Measurements from ENCODE around the gene MBD2. TPM values are rescaled to one million over a fixed set of nuclear protein-coding genes. Genes with fewer than 3 reads are reported as not detected.

MBD2 gene
- total RNA-seq, 1 experiment from 2014 or later = 79.1 TPM

DNA sequence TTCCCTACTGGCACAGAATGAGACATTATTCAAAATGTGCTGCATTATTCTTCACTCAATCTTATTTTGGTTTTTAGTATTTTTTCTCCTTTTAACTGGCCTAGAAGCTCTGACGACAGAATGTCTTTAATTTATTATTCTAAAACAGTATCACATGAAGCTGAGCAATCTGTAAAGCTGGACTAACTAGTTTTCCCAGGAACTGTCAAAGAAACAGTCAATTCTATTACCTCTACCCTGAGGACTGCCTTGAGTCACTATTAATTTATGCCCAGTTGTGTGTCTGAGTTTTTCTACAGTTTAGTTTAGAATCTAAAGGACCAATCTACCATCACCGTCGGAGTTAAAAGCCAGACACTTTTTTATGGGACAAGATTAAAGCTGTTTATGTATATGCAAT lies 31.6 kb downstream of the MBD2 start (continued):
- TF ChIP-seq, protein P1, sequence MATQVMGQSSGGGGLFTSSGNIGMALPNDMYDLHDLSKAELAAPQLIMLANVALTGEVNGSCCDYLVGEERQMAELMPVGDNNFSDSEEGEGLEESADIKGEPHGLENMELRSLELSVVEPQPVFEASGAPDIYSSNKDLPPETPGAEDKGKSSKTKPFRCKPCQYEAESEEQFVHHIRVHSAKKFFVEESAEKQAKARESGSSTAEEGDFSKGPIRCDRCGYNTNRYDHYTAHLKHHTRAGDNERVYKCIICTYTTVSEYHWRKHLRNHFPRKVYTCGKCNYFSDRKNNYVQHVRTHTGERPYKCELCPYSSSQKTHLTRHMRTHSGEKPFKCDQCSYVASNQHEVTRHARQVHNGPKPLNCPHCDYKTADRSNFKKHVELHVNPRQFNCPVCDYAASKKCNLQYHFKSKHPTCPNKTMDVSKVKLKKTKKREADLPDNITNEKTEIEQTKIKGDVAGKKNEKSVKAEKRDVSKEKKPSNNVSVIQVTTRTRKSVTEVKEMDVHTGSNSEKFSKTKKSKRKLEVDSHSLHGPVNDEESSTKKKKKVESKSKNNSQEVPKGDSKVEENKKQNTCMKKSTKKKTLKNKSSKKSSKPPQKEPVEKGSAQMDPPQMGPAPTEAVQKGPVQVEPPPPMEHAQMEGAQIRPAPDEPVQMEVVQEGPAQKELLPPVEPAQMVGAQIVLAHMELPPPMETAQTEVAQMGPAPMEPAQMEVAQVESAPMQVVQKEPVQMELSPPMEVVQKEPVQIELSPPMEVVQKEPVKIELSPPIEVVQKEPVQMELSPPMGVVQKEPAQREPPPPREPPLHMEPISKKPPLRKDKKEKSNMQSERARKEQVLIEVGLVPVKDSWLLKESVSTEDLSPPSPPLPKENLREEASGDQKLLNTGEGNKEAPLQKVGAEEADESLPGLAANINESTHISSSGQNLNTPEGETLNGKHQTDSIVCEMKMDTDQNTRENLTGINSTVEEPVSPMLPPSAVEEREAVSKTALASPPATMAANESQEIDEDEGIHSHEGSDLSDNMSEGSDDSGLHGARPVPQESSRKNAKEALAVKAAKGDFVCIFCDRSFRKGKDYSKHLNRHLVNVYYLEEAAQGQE (IDR thresholded peaks at IDR 0.05; ENCODE audit: low read depth) = no peak

DNA sequence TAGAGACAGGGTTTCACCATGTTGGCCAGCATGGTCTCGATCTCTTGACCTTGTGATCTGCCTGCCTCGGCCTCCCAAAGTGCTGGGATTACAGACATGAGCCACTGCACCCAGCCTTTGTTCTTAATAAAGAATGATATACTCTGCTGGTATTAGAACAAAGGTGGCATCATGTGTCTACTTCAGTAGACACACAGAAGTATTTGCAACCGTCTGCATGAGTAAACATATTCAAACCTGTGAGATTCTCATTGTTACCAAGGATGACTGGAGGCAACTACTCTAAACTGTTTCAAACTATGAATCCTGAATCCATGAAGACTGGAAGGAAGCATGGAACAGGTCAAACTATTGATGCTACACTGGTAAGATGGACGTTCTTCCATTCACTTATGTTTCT lies 32.1 kb downstream of the MBD2 start:
- DNase-seq (ENCODE audit: low read depth, low spot score) (no peak), ATAC-seq (no peak)
- BruUV-seq (replicated peaks) = no TSS peak
- H3K9me3 ChIP-seq (ENCODE audit: control insufficient read depth in 1 of 2, insufficient read depth in 1 of 2, low read depth in 1 of 2, low read length in 2 of 2) = no peaks in the 10 kb centered on the region
- no peak overlapping the region for H2AFZ ChIP-seq (ENCODE audit: low read depth, low read length, poor library complexity, severe bottlenecking)
- ChIA-PET CTCF (no interaction called here), POLR2A (no interaction called here), RAD21 (ENCODE audit: low non-redundant PET in 1 of 2, low total read pairs in 2 of 2, uncharacterized antibody in 2 of 2, unreplicated experiment in 2 of 2) (no interaction called here)
- no peak overlapping the region for H3K4me2 ChIP-seq (ENCODE audit: low read length)
- peaks cover 5 to 8% of the 10 kb centered on the region in 2 experiments for H3K36me3 ChIP-seq (ENCODE audit: control insufficient read depth in 1 of 2, insufficient read depth in 2 of 2, low read length in 2 of 2)
- H3K9ac ChIP-seq (ENCODE audit: low read length) = no peak overlapping the region
- H3K4me3 ChIP-seq (replicated peaks in 1 of 2; ENCODE audit: low read depth in 1 of 2, low read length in 2 of 2) = no peak overlapping the region
- H3K79me2 ChIP-seq (ENCODE audit: insufficient read depth, low read length) = peaks cover 80% of the 10 kb centered on the region
- H4K20me1 ChIP-seq (ENCODE audit: insufficient read depth) = no peaks in the 10 kb centered on the region
- no peaks in the 10 kb centered on the region for H3K9me2 ChIP-seq (ENCODE audit: insufficient read depth)
- H3K4me1 ChIP-seq (ENCODE audit: control insufficient read depth in 1 of 2, insufficient read depth in 2 of 2, low read length in 2 of 2) = no peaks in the 10 kb centered on the region
- intact Hi-C loops (cut with micrococcal nuclease) = no loop called here
- no peak overlapping the region for H3K27ac ChIP-seq (ENCODE audit: low read depth, low read length)
- H3K27me3 ChIP-seq (ENCODE audit: insufficient read depth, low read length) = no peaks in the 10 kb centered on the region
- TF ChIP-seq ZFX (IDR thresholded peaks at IDR 0.05) (no peak), EGR1 (IDR thresholded peaks at IDR 0.05; ENCODE audit: low read depth) (no peak), YY1 (IDR thresholded peaks at IDR 0.05; ENCODE audit: extremely low read depth, insufficient replicate concordance, low read depth, low read length) (no peak), TCF7L2 (IDR thresholded peaks at IDR 0.05; ENCODE audit: borderline replicate concordance, extremely low read depth, insufficient read depth, insufficient read length) (no peak), JUND (IDR thresholded peaks at IDR 0.05) (no peak), SIN3A (IDR thresholded peaks at IDR 0.05; ENCODE audit: low read depth) (no peak), EZH2phosphoT487 (IDR thresholded peaks at IDR 0.05; ENCODE audit: borderline replicate concordance) (no peak), CEBPB (IDR thresholded peaks at IDR 0.05; ENCODE audit: low read depth) (no peak), RAD21 (IDR thresholded peaks at IDR 0.05; ENCODE audit: low read depth) (no peak), POLR2AphosphoS5 (IDR thresholded peaks at IDR 0.05; ENCODE audit: low read depth, low read length) (no peak), FOSL1 (IDR thresholded peaks at IDR 0.05; ENCODE audit: low read depth) (no peak), ELF1 (IDR thresholded peaks at IDR 0.05; ENCODE audit: borderline replicate concordance, low read depth) (no peak)
- TF ChIP-seq, protein P1 (IDR thresholded peaks at IDR 0.05; ENCODE audit: low read depth) = no peak
- TF ChIP-seq, protein P2, sequence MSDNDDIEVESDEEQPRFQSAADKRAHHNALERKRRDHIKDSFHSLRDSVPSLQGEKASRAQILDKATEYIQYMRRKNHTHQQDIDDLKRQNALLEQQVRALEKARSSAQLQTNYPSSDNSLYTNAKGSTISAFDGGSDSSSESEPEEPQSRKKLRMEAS (IDR thresholded peaks at IDR 0.05) = no peak
- TF ChIP-seq, protein P3, sequence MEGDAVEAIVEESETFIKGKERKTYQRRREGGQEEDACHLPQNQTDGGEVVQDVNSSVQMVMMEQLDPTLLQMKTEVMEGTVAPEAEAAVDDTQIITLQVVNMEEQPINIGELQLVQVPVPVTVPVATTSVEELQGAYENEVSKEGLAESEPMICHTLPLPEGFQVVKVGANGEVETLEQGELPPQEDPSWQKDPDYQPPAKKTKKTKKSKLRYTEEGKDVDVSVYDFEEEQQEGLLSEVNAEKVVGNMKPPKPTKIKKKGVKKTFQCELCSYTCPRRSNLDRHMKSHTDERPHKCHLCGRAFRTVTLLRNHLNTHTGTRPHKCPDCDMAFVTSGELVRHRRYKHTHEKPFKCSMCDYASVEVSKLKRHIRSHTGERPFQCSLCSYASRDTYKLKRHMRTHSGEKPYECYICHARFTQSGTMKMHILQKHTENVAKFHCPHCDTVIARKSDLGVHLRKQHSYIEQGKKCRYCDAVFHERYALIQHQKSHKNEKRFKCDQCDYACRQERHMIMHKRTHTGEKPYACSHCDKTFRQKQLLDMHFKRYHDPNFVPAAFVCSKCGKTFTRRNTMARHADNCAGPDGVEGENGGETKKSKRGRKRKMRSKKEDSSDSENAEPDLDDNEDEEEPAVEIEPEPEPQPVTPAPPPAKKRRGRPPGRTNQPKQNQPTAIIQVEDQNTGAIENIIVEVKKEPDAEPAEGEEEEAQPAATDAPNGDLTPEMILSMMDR (IDR thresholded peaks at IDR 0.05 in 2 of 3, conservative IDR thresholded peaks at IDR 0.05 in 1 of 3; ENCODE audit: borderline replicate concordance in 1 of 3, insufficient read depth in 1 of 3, low read depth in 2 of 3, low read length in 2 of 3) = no peak

All from HCT116 (cell line).